Astrocyte (in vitro differentiated cells and primary cell): ENCODE measurements around the gene VWA5B1. TPM values are rescaled to one million over a fixed set of nuclear protein-coding genes. Genes with fewer than 3 reads are reported as not detected.

Experiments
- DNase-seq: peaks from one replicate; pipeline ENCODE4 v3.0.0-alpha.2; 2010; ENCODE audit warnings: low read depth
- FAIRE-seq: peaks from 2 replicates; lab custom pipeline; 2011; peaks lifted over from hg19 to GRCh38; lab: Jason Lieb, UNC
- H2AFZ ChIP-seq: 2 replicates; pipeline ENCODE4 v1.6.0; 2012; ENCODE audit warnings: low read depth, low read length, inconsistent platforms
- H3K27ac ChIP-seq: 2 replicates; pipeline ENCODE4 v1.5.1; 2011; ENCODE audit warnings: low read depth, low read length, inconsistent platforms
- H3K27me3 ChIP-seq: 2 replicates; pipeline ENCODE4 v1.6.0; 2011; ENCODE audit warnings: low read length, inconsistent platforms; ENCODE audit not compliant: insufficient read depth
- H3K36me3 ChIP-seq: 2 replicates; pipeline ENCODE4 v1.5.1; 2011; ENCODE audit warnings: low read length, inconsistent platforms; ENCODE audit not compliant: insufficient read depth
- H3K4me1 ChIP-seq: 2 replicates; pipeline ENCODE4 v1.5.1; 2011; ENCODE audit warnings: low read length, inconsistent platforms; ENCODE audit not compliant: insufficient read depth
- H3K4me2 ChIP-seq: 2 replicates; pipeline ENCODE4 v1.6.0; 2012; ENCODE audit warnings: low read length, inconsistent platforms
- H3K4me3 ChIP-seq: 2 replicates; pipeline ENCODE4 v1.5.1; 2011; ENCODE audit warnings: low read depth, mild to moderate bottlenecking, low read length, inconsistent platforms; ENCODE audit not compliant: insufficient read depth
- H3K79me2 ChIP-seq: 2 replicates; pipeline ENCODE4 v1.6.0; 2012; ENCODE audit warnings: mild to moderate bottlenecking, low read length, inconsistent platforms; ENCODE audit not compliant: insufficient read depth
- H3K9ac ChIP-seq: 2 replicates; pipeline ENCODE4 v1.6.0; 2012; ENCODE audit warnings: mild to moderate bottlenecking, low read length, inconsistent platforms
- H3K9me3 ChIP-seq: 2 replicates; pipeline ENCODE4 v1.5.1; 2012; ENCODE audit warnings: low read depth, mild to moderate bottlenecking, low read length, inconsistent platforms; ENCODE audit not compliant: insufficient read depth
- H4K20me1 ChIP-seq: 2 replicates; pipeline ENCODE4 v1.6.0; 2012; ENCODE audit warnings: low read length, inconsistent platforms; ENCODE audit not compliant: insufficient read depth
- H3K27ac Mint-ChIP-seq: one replicate; pipeline ENCODE4 v1.8.0; 2021; ENCODE audit warnings: mild to moderate bottlenecking, mixed read lengths; ENCODE audit not compliant: unreplicated experiment
- H3K27me3 Mint-ChIP-seq: one replicate; pipeline ENCODE4 v1.8.0; 2021; ENCODE audit warnings: low read depth, mixed read lengths; ENCODE audit not compliant: unreplicated experiment
- H3K36me3 Mint-ChIP-seq: one replicate; pipeline ENCODE4 v1.8.0; 2021; ENCODE audit warnings: low read depth, mixed read lengths; ENCODE audit not compliant: unreplicated experiment
- H3K4me1 Mint-ChIP-seq: one replicate; pipeline ENCODE4 v1.8.0; 2021; ENCODE audit warnings: low read depth, mixed read lengths; ENCODE audit not compliant: unreplicated experiment
- H3K4me3 Mint-ChIP-seq: one replicate; pipeline ENCODE4 v1.8.0; 2021; ENCODE audit warnings: mild to moderate bottlenecking, moderate library complexity, mixed read lengths; ENCODE audit not compliant: unreplicated experiment
- H3K9me3 Mint-ChIP-seq: one replicate; pipeline ENCODE4 v1.8.0; 2021; ENCODE audit warnings: mild to moderate bottlenecking, mixed read lengths; ENCODE audit not compliant: unreplicated experiment
- EZH2 ChIP-seq: IDR thresholded peaks from 2 replicates; pipeline ENCODE4 v1.6.1; 2012; ENCODE audit warnings: mild to moderate bottlenecking, low read length, inconsistent platforms; ENCODE audit not compliant: insufficient read depth
- total RNA-seq: library from RNA; stranded (reverse); gene quantifications from 2 replicates; pipeline ENCODE4 v1.2.1, GENCODE V29; 2021
- TF ChIP-seq, protein P1 (sequence below): IDR thresholded peaks from 2 replicates; pipeline ENCODE4 v1.5.1; 2011; ENCODE audit warnings: low read depth, mild to moderate bottlenecking, inconsistent platforms, low read length, moderate library complexity; ENCODE audit not compliant: insufficient read depth

The VWA5B1 gene
- total RNA-seq, 1 donor from 2014 or later, result not detected

DNA sequence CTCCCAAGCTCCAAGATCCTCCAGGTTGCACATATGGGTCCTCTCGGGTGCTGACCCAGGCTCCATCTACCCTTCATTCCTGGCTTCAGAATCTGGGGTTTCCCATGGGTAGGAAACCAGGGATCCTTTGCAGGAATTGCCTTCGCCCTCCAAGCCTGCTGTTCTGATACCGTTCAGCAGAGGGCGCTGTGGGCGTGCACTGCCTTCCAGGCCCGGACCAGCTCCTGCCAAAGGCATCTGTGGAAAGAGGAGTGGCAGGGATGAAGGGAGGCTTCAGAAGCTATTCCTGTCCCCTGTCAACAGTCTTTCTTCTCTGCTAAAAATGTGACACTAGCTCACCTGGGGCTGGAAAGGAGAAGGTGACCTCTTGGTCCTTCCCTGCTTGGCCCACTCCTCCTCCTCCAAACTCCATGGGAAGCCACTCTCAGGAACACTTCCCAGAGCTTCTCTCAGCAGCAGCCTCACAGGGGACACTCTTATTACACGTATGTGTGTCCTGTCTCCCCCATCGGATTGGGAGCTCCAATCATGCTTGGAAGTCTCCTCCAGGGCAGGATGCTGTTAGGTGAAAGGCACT, 71.2 kb downstream of the VWA5B1 start:
- Histone ChIP-seq H3K36me3 (no peaks in the 10 kb centered on the region), H3K4me2 (peak overlapping the region; percentile 19), H2AFZ (peak overlapping the region; percentile 26), H3K9me3 (no peaks in the 10 kb centered on the region), H3K9ac (no peak overlapping the region), H3K27me3 (peaks cover 46% of the 10 kb centered on the region), H4K20me1 (no peaks in the 10 kb centered on the region), H3K4me1 (peaks cover 16% of the 10 kb centered on the region), H3K27ac (no peak overlapping the region), H3K4me3 (no peak overlapping the region), H3K79me2 (no peaks in the 10 kb centered on the region)
- no peak for TF ChIP-seq EZH2
- TF ChIP-seq, protein P1, sequence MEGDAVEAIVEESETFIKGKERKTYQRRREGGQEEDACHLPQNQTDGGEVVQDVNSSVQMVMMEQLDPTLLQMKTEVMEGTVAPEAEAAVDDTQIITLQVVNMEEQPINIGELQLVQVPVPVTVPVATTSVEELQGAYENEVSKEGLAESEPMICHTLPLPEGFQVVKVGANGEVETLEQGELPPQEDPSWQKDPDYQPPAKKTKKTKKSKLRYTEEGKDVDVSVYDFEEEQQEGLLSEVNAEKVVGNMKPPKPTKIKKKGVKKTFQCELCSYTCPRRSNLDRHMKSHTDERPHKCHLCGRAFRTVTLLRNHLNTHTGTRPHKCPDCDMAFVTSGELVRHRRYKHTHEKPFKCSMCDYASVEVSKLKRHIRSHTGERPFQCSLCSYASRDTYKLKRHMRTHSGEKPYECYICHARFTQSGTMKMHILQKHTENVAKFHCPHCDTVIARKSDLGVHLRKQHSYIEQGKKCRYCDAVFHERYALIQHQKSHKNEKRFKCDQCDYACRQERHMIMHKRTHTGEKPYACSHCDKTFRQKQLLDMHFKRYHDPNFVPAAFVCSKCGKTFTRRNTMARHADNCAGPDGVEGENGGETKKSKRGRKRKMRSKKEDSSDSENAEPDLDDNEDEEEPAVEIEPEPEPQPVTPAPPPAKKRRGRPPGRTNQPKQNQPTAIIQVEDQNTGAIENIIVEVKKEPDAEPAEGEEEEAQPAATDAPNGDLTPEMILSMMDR, result peak; percentile 75
- Mint-ChIP-seq H3K27ac (no peak overlapping the region), H3K27me3 (peaks cover 69% of the 10 kb centered on the region), H3K4me1 (peaks cover 10% of the 10 kb centered on the region), H3K9me3 (no peaks in the 10 kb centered on the region), H3K4me3 (no peak overlapping the region), H3K36me3 (no peaks in the 10 kb centered on the region)
- DNase-seq (no peak), FAIRE-seq (no peak)

DNA sequence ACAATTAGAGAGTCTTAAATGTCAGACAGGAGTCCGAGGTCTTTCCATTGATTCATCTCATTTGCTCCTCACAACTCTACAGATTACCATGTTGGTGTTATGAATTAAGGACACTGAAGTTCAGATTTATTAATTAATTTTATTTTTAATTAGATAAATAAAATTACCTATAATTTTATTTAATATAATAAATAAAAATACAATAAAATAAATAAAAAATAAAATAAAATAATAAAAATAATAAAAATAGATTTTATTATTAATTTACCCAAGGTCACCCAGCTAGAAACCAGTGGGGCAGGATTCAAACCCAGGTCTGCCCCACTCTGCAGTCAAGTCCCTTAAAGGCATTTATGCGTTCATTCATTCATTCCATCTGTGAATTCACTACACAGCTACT, 72.2 kb downstream of the VWA5B1 start:
- no peaks in the 10 kb centered on the region for H3K36me3 ChIP-seq
- H3K27me3 ChIP-seq, result peaks cover 46% of the 10 kb centered on the region
- FAIRE-seq (no peak), DNase-seq (no peak)
- H3K27me3 Mint-ChIP-seq, result peaks cover 75% of the 10 kb centered on the region
- TF ChIP-seq, protein P1, result no peak
- TF ChIP-seq EZH2, result no peak
- no peak overlapping the region for H3K27ac ChIP-seq
- H3K9me3 ChIP-seq, result no peaks in the 10 kb centered on the region
- no peak overlapping the region for H3K27ac Mint-ChIP-seq
- peaks cover 17% of the 10 kb centered on the region for H3K4me1 ChIP-seq
- no peak overlapping the region for H3K4me2 ChIP-seq
- no peak overlapping the region for H2AFZ ChIP-seq
- no peaks in the 10 kb centered on the region for H4K20me1 ChIP-seq
- H3K9ac ChIP-seq, result no peak overlapping the region
- no peaks in the 10 kb centered on the region for H3K9me3 Mint-ChIP-seq
- H3K79me2 ChIP-seq, result no peaks in the 10 kb centered on the region
- H3K4me3 Mint-ChIP-seq, result no peak overlapping the region
- no peak overlapping the region for H3K4me3 ChIP-seq
- H3K4me1 Mint-ChIP-seq, result peaks cover 12% of the 10 kb centered on the region
- no peaks in the 10 kb centered on the region for H3K36me3 Mint-ChIP-seq

DNA sequence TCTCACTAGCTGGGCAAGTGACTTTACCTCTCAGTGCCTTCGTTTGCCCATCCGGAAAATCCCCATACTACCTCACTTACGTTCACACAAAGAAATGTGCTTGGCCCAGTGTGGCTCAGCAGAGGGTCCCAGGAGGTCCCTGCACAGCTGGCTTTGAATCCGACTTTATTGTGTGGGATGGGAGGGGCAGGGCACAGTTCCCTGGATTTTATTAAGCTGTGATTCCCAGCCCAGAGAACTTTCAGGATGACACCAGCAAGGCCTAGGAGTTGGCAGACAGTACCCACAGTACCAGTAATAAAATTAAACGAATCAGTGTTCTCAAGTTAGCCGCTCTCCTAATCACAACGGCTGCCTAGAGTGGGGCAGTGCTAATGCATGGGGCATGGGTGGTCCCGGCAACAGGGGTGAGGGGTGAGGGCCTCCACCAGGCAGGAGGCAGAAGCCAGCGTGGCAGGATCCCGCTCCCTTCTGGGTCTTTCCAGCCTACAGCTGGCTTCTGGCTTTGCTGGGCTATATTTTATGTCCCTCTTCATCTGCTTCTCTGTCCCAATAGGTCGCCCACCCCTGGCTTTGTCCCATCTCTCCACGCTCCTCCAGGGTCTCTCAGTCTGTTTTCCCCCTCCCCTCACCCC, 74.9 kb downstream of the VWA5B1 start:
- FAIRE-seq (no peak), DNase-seq (no peak)
- Histone ChIP-seq H3K4me1 (peaks cover 11% of the 10 kb centered on the region), H3K9me3 (no peaks in the 10 kb centered on the region), H3K9ac (no peak overlapping the region), H4K20me1 (no peaks in the 10 kb centered on the region), H3K27ac (no peak overlapping the region), H2AFZ (no peak overlapping the region), H3K4me2 (peak overlapping the region; percentile 83), H3K79me2 (no peaks in the 10 kb centered on the region), H3K4me3 (no peak overlapping the region), H3K27me3 (peaks cover 37% of the 10 kb centered on the region), H3K36me3 (no peaks in the 10 kb centered on the region)
- peaks cover 2% of the 10 kb centered on the region for H3K4me1 Mint-ChIP-seq
- H3K4me3 Mint-ChIP-seq, result peak overlapping the region; percentile 34
- TF ChIP-seq, protein P1, result no peak
- no peak for TF ChIP-seq EZH2
- peaks cover 74% of the 10 kb centered on the region for H3K27me3 Mint-ChIP-seq
- H3K36me3 Mint-ChIP-seq, result no peaks in the 10 kb centered on the region
- no peaks in the 10 kb centered on the region for H3K9me3 Mint-ChIP-seq
- no peak overlapping the region for H3K27ac Mint-ChIP-seq
